ENCODE results near the gene SLU7.

The SLU7 gene

GRCh38 chr5:160418561-160419457 lies at the start of gene SLU7:
TSS of gene SLU7 (minus strand) at chr5:160419081. CDS start at chr5:160415294, 3,787 bp downstream.
- peak; percentile 98 for DNase-seq (ENCODE audit: low spot score)

DNA sequence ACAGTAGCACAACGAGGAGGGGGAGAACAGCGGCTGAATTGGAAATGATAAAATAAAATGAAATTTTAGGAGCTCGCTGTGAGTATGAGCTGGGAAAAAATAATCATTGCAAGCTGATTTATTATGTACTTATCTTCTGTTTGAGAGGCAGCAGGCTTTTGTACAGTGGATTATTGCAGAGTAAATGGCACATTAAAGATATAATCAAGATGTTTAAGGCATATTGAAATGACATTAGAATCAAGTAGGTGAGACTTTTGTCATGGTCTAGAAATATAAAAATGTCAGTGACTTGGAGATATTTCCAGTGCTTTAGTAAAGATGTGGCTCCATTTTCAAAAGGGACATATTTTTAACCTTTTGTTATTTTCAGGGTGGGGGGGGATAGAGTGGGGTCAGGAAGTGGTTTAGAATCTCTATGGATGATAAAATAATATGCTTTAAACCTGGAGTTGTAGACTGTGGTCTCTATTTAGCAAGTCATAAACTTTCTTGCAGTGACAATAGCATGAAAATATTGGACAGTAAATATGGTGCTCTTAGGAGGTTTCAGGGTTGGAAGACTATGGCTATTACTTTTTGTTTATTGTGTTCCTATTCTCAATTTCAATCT lies 49.6 kb upstream of the SLU7 start:
- no peak for DNase-seq (ENCODE audit: low spot score)

GRCh38 chr5:160467555-160468362 lies 48.9 kb upstream of the SLU7 start:
- DNase-seq (ENCODE audit: low spot score): peak; percentile 45

DNA sequence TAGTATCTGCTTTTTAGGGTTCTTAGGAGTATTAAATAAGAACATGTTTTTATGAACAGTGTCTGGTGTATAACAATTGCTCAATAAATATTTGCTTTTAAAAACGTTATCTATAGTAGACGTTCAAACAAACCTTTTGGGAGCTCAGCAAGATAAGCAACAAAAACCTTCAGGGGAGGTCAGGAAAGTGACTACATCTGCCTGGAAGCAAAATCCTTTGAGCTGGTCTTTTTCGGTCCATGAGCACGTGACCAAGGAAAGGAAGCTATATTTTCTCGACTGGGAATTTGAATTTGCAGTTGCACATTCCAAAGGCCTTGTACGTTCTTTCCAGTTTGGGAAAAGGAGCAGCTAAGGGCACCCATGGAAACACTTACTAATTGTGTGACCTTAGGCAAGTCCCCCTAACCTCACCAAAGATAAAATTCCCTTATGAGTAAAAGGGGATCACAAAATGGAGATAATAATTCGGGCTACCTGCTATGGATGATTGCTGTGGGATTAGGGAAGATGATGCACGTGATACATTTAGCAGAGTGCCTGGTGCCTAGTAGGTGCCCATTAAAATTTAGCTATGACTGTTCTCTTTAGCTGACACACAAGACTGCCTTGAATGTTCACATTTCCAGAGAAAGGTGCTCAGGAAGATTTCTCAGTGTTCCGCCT lies 48.1 kb upstream of the SLU7 start:
- DNase-seq (ENCODE audit: low spot score): no peak

- no peak for DNase-seq (ENCODE audit: low spot score)
Observed at GRCh38 chr5:160466116-160466515, 47.2 kb upstream of the SLU7 start.

DNA sequence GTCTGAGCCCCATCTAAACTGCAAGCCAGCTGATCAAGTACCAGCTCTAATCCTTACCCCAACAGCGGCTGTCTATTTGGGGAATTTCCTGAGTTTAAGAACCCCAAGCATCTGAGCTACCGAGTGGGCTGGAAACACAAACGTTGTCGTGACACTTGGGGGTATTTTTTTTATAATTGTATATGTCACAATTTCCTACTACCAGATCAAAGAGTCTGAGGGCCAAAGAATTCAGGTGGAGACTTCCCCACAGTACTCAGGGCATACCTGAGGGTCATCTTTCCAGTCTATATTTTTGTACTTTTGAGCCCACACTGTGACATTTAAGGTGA lies 45.6 kb upstream of the SLU7 start:
- DNase-seq (ENCODE audit: low spot score): no peak

DNA sequence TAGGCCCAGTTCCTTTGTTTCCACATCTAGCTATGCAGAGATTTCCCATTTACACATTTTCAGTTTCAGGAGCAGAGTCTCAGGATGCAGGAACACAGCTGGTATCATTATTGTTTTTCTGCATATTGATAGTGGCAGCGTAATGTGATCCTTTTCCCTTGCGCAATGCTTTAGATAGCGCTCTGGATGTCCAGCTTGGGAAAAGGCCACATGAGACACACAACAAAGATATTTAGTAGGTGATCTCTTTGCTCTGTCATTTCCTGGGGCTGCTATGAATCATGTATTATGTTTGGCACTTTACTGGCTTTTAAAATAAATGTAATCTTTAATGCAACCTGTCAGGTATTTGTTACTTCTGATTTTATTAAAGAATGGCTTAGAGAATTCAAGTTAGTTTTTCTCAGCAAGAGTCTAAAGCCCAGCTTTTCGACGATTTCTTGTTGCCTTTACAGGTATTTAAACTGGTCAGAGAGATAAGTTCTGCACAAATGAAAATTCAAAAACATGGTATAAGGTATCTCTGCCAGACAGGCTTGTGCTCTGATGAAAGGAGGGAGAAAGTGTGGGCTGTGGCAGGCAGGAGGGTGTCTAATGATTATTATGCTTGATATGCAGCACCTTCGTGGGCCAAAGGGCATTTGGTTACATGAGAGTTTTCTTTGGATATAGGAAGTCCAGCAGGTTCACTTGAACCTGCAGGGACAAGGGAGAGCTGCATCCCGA lies 45.0 kb upstream of the SLU7 start:
- no peak for DNase-seq (ENCODE audit: low spot score)

DNA sequence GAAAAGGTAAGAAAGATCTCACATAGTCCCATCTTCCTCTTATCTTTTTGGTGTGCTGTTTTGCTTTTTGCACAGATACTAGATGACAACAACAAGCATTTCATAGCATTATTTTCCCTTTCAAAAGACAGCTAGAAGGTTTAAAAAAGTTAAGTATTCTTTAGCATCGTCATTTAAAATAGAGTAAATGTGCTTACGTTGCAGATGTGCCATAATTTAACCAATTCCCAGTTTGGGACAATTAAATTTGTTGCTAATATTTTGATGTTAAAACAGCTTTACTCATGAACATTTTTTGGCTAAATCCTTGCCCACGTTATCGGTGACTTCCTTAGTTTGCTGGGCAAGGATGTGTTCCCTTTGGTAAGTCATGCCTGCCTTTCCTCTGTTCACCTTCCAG lies 44.3 kb upstream of the SLU7 start:
- DNase-seq (ENCODE audit: low spot score): no peak

GRCh38 chr5:160462167-160462566 lies 43.3 kb upstream of the SLU7 start:
- no peak for DNase-seq (ENCODE audit: low spot score)

GRCh38 chr5:160461378-160461777 lies 42.5 kb upstream of the SLU7 start:
- no peak for DNase-seq (ENCODE audit: low spot score)

DNA sequence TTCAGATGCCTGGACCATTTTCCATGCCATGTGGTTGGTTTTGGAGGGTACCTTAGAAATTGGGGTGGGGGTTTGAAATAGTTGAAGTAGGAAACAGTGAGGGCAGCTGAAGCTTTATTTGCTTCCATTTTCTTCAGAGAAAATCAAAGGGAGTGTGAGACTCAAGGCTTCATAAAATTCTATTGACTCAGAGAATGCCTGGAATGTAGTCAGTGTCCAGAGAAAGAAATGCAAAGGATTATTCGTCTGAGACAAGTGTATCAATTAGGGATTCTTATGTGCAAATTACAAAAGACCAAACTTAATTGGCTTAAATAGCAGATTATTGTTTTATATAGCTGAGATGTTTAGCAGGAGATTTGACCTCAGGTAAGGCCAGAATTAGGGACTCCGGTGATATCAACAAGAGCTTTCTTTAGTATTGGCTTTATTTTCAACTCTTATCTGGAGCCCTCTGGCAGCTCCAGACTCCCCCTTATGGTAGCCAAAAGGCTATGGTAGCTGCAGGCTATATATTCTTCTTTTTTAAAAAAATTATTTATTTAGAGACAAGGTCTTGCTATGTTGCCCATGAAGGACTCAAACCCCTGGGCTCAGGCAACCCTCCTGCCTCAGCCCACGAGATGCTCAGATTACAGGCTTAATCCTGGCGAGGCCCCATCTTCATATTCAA lies 41.6 kb upstream of the SLU7 start:
- no peak for DNase-seq (ENCODE audit: low spot score)

DNA sequence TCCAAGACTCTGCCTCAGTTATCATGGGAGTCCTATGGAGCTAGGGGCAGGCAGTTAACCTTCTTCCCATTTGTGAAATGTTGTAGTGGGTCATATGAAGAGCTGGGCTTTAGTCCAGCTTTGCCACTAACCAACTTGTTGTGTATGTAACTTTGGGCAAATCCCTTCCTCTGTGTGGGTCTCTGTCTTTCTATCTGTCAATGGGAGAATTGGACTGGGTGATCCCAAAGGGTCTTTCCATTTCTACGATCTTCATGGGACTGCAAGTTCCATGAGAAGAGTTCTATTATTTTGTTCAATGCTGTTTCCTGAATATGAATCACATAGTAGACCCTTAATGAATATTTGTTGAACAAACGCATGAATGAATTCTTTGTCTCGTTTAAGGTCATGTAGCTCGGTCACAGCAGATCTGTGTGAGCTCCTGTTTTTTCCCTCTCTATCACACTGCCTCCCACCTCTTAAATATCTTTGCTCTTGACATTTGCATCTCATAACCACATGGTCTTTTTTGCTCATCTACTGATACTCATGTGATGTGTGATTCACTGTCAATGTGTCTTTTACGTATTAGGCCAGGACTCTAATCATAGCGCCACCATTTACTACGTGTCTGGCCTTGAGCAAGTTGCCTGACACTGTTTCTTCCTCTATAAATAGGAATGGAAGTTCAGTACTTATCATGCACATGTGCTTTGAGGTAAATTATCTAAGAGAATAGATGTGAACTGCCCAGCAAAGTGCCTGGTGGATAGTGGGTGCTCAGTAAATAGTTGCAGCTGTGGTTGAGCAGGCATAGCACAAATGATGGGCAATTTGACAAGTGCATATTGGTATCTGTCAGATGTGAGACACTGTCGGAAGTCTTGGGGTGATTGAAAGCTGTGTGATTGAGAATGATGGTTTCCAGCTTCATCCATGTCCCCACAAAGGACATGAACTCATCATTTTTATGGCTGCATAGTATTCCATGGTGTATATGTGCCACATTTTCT lies 40.2 kb upstream of the SLU7 start:
- no peak for DNase-seq (ENCODE audit: low spot score)

GRCh38 chr5:160457252-160457651 lies 38.4 kb upstream of the SLU7 start:
- DNase-seq (ENCODE audit: low spot score): no peak

DNA sequence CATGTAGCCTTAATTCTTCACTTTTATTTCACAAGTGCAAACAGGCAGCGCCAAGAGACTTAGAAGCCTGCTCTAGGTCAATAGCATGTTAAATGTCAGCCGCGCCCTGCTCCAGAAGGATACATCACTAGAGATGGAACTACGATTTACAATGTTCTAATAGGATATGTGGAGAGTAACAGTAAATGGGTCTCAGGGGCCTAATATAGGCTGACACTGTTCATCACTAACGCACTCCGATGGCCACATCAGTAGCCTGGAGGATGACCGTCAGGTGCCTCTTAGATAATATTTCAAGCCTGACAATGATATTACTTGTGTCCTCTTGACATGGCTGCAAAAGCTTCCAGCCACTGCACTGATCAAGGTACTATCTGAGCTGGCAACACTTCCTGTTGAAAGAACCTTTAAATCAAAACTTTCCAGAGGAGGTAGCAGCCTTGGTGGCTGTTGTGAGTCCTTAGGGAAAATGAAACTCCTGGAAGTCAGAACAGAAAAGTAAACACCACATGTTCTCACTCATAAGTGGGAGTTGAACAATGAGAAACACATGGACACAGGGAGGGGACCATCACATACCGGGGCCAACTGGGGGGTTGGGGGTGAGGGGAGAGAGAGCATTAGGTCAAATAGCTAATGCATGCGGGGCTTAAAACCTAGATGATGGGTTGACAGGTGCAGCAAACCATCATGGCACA lies 37.7 kb upstream of the SLU7 start:
- no peak for DNase-seq (ENCODE audit: low spot score)

- no peak for DNase-seq (ENCODE audit: low spot score)
Observed at GRCh38 chr5:160455600-160455999, 36.7 kb upstream of the SLU7 start.

DNA sequence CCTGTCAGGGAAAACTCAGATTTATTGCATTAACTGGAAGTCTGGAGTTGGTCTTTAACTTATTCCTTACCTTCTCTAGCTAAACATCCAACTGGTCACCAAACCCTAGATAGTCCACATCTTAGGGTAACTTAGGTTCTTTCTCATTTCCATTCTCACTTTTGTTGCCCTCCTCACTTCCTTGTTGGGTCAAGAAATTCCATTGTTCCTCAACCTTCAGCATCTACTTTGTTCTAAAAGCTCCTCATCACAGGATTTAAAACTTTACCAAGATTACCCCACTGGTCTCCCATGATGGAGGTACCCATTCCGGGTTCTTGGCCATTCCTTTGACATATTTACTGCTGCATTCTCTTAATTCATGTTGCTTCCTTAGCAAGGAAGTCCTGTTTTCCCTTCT lies 34.9 kb upstream of the SLU7 start:
- no peak for DNase-seq (ENCODE audit: low spot score)

DNA sequence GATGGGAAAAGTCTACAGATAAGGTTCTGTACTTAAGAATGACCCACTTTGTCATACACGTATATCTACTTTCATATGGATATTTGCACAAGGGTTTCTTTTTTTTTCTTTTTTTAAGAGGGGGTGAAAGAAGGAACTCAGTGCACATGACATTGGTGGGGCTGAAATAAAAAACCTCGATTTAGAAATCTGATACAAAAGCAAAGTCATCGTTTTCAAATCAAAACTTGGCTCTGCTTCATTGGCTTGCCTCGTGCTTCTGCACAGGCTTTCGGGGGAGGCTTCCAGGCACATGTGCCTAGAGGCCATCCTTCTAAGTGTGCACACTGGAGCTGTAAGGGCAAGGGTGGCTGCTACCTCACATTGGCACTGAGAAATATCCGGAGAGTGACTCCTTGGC lies 33.9 kb upstream of the SLU7 start:
- DNase-seq (ENCODE audit: low spot score): no peak

DNA sequence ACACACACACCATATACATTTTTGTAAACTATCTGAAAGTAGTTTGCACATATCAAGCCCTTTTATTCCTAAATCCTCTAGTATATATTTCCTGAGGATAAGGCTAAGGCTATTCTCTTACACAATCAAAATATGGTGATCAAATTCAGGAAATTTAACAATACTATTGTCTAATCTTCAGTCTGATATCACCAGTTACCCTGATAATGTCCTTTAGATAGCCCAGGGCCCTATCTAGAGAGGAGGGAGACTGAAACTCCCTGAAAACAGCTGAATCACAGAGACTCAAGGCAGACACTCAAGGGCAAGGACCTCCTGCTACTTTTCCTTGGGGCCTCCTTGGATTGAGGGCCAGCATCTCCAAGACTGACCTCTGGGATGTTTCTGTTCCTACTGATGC lies 33.2 kb upstream of the SLU7 start:
- no peak for DNase-seq (ENCODE audit: low spot score)

DNA sequence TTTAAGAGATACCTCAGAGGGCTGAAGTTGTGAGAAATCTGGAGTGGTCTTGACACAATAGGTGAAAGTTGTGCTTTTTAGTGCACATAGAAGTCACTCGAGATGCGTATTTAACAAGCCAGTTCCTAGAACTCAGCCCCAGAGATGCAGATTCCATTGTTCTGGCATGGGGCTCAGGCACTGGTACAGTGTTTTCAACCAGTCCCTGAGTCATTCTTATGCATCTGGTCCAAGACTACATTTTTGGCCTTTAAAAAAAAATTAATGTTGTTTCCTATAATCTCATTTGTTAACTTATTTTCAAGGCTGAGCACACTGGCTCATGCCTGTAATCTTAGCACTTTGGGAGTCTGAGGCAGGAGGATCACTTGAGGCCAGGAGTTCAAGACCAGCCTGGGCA lies 32.4 kb upstream of the SLU7 start:
- no peak for DNase-seq (ENCODE audit: low spot score)
